HG03196 (cell line): ENCODE data around the gene CFC1B.
"Not testable (repeated sequence)": the region's sequence is repeated elsewhere in the genome, so short reads cannot be mapped to it uniquely, and the experiment has no call there.

Experiments
- ATAC-seq: cut with Tn5 transposase; IDR thresholded peaks from one replicate; pipeline ENCODE4 v1.9.1; 2021; ENCODE audit not compliant: unreplicated experiment

The CFC1B gene

DNA sequence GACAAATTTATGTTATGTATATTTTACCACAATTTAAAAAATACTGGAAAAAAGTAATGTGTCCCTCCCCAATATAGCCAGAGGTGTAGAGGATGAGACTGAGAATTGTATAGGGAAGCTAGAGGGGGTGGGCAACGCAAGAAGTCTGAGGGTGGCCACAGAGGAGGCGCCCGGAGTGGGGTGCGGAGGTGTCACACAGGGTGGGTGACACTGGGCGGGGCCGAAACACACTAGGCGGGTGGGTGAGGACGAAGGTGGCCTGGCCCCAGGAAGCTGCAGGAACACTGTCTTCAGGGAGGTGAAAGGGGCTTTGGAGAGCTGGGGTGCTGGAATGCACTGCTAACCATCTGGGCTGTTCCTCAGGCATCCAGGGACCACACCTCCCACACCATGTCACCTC, 35.4 kb downstream of the CFC1B start:
- ATAC-seq, result not testable (repeated sequence)

DNA sequence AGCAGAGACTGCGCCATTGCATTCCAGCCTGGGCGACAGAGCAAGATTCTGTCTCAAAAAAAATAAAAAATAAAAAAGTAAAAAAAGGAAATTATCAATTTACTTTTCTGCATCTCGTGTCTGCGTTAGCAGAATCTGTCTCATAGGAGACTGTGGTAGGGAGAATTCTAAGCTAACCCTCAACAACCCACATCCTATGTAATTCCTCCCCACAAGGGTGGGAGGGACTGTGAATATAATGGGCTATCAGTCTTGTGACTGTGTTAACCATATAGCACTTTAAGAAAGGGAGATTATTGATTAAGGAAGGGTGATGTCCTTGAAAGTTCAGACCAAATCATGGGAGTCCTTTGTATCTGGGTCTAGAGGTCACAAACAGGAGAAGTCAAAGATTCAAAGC, 45.1 kb downstream of the CFC1B start:
- ATAC-seq, result not testable (repeated sequence)

DNA sequence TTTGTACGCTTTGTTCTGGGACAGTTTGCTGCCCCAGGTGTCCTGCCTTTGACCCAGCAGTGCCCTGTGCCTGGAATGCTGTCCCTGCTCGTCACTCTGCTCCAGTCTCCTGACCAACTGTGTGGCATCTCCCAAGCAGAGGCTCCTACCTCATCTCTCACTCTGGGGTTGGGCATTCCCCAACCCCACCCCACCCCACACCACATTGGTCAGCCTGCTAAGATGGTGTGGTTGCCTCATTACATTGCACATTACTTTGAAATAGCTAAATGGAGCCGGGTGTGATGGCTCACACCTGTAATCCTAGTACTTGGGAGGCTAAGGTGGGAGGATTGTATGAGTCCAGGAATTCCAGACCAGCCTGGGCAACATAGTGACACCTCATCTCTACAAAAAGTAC, 50.9 kb downstream of the CFC1B start:
- ATAC-seq, result not testable (repeated sequence)

DNA sequence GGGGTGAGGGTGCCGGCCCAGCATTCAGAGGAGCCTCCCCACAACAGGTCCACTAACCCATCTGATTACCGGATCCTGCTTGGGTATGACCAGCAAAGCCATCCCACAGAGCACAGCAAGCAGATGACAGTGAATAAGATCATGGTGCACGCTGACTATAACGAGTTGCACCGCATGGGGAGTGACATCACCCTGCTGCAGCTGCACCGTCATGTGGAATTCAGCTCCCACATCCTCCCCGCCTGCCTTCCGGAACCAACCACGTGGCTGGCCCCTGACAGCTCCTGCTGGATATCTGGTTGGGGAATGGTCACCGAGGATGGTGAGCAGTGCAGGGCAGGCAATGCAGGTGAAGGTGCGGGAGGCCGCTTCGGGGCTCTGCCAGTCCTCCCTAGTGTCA, 53.2 kb downstream of the CFC1B start:
- ATAC-seq, result not testable (repeated sequence)

DNA sequence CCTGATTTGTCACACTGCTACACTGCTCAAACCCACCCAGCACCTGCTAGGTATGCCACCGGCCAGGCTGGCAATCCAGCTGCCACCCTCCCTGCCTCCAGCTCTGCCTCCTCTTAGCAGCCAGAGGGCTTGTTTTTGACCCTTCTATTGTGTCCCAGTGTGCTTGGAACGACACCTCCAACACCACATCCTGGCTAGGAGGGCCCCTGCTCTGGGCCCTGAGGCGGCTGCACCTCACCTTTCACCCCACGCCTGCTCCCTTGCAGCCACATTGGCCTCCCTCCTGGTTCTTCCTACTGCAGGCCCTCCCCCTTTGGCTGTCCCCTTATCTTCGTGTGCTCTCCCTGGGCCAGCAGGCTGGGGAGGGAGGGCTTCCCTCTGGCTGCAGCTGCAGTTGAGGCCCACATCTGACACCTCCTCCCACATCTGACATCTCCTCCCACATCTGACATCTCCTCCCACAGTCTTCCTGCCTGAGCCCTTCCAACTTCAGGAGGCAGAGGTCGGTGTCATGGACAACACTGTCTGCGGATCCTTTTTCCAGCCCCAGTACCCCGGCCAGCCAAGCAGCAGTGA, 55.3 kb downstream of the CFC1B start:
- not testable (repeated sequence) for ATAC-seq

DNA sequence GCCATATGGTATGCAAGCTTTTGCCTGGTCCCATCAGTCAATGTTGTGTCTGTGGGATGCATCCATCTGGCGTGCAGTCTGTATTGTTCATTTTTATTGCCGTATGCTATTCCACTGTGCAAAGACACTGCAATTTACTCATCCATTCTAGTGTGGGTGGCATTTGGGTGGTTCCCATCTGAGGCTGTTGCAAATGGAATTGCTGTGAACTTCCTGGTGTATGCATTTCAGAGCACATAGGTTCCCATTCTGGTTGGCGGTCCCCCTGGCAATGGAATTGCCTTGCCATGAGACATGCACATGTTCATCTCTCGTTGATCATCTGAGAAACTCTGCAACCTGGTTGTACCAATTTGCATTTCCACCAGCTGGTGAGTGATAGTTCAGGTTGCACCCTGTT, 56.5 kb downstream of the CFC1B start:
- ATAC-seq, result not testable (repeated sequence)
